CD4-positive, CD25-positive, alpha-beta regulatory T cell (primary cell): Measurements from ENCODE around the gene MALAT1. TPM values are rescaled to one million over a fixed set of nuclear protein-coding genes. Genes with fewer than 3 reads are reported as not detected.

Experiments used
- ATAC-seq, 2 donors: fragments of 150-1000 bp; cut with Tn5 transposase; one replicate each; pipeline ENCODE4 v1.10.0; 2021; ENCODE audit warnings: low read depth in 2 of 2, moderate number of reproducible peaks in 2 of 2, moderate library complexity in 1 of 2
- DNase-seq, 3 donors: peaks; one replicate each; pipeline versions ENCODE4 v3.0.0 to v3.0.0-alpha.2; 2012 to 2022; ENCODE audit warnings: mixed read lengths in 1 of 3
- H3K27ac ChIP-seq: one replicate; pipeline ENCODE4 v1.7.0; 2013; ENCODE audit warnings: mild to moderate bottlenecking, low read length; ENCODE audit not compliant: insufficient read depth, poor library complexity, severe bottlenecking
- H3K27me3 ChIP-seq: one replicate; pipeline ENCODE4 v1.7.0; 2013; ENCODE audit warnings: low read length; ENCODE audit not compliant: control insufficient read depth, insufficient read depth
- H3K36me3 ChIP-seq: one replicate; pipeline ENCODE4 v1.7.0; 2013; ENCODE audit warnings: mild to moderate bottlenecking, low read length, moderate library complexity; ENCODE audit not compliant: control insufficient read depth, insufficient read depth
- H3K4me1 ChIP-seq: 2 replicates; pipeline ENCODE4 v1.7.0; 2013; ENCODE audit warnings: mild to moderate bottlenecking, low read length; ENCODE audit not compliant: insufficient read depth, control insufficient read depth, poor library complexity, severe bottlenecking
- H3K4me3 ChIP-seq: one replicate; pipeline ENCODE4 v1.7.0; 2013; ENCODE audit warnings: low read depth, mild to moderate bottlenecking, low read length, moderate library complexity
- H3K9me3 ChIP-seq, 2 experiments: 1 replicate in 1 of 2; 2 replicates in 1 of 2; pipeline ENCODE4 v1.7.0; 2013; ENCODE audit warnings: low read length in 2 of 2, mild to moderate bottlenecking in 1 of 2, moderate library complexity in 1 of 2; ENCODE audit not compliant: control insufficient read depth in 2 of 2
- H3K27ac Mint-ChIP-seq, 3 donors: one replicate each; pipeline ENCODE4 v1.8.0; 2020 to 2022; ENCODE audit warnings: mild to moderate bottlenecking in 3 of 3, mixed read lengths in 3 of 3, moderate library complexity in 2 of 3
- H3K27me3 Mint-ChIP-seq: one replicate; pipeline ENCODE4 v1.8.0; 2022; ENCODE audit warnings: mild to moderate bottlenecking, mixed read lengths
- H3K36me3 Mint-ChIP-seq: one replicate; pipeline ENCODE4 v1.8.0; 2020; ENCODE audit warnings: mixed read lengths
- H3K4me1 Mint-ChIP-seq, 4 donors: one replicate each; pipeline ENCODE4 v1.8.0; 2020 to 2022; ENCODE audit warnings: mixed read lengths in 4 of 4, mild to moderate bottlenecking in 1 of 4
- H3K4me3 Mint-ChIP-seq, 4 donors: one replicate each; pipeline ENCODE4 v1.8.0; 2020 to 2022; ENCODE audit warnings: mild to moderate bottlenecking in 4 of 4, mixed read lengths in 4 of 4, moderate library complexity in 3 of 4
- H3K9me3 Mint-ChIP-seq, 7 donors: one replicate each; pipeline ENCODE4 v1.8.0; 2020 to 2022; ENCODE audit warnings: mixed read lengths in 7 of 7, mild to moderate bottlenecking in 3 of 7, moderate library complexity in 2 of 7
- polyA plus RNA-seq, 4 donors: library from polyadenylated mRNA; unstranded; fragments of 300-500 nt; fragmentation: Illumina TruSeq; gene quantifications; one replicate each; pipeline ENCODE4 v1.2.3, GENCODE V29; 2021
- total RNA-seq: library from RNA; stranded (reverse); gene quantifications from one replicate; pipeline ENCODE4 v1.2.3, GENCODE V29; 2022

The MALAT1 gene
- total and polyA plus RNA-seq, 5 donors from 2014 or later: 2,329 to 36,047 (median 3,054) TPM

DNA sequence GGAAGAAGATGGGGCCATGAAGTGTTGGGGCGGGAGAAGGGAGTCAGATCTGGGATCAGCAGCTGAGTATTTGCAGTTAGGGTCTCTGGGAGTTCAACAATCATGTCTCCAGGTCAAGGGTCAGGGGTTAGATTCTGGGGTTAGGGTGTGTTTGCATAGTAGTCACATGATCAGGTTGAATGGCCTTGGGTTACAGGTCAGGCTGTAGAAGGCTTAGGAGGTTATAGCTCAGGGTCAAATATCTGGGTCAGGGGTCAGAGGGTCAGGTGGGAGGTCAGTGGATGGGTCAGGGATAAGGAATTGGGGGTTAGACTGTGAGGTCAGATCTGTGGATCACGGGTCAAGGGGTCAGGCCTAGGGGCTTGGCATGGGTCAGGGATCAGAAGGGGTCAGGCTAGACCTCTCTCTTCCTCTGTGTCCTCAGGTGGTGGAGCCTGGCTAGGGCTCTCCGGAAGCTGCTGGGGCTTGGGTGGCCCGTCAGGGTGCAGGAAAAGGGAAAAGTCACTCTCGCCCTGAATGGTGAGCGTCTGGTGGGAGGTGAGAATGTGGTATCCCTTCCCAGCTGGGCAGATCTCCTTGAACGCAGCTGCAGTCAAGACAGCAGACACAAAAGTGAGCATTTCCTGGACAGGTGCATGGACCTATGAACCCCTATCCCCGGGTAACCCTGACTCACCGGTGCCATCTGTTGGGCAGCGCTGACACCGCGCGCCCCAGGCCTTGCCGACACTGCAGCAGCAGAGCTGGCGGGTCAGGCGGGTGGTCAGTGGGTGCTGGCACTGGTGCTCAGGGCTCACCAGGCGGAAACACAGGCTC is 52.9 kb downstream of the MALAT1 start:
- H3K4me1 Mint-ChIP-seq: peaks cover 6 to 83% (median 59%) of the 10 kb centered on the region in 4 donors
- Histone ChIP-seq H3K27me3 (no peaks in the 10 kb centered on the region), H3K4me3 (no peak overlapping the region), H3K9me3 (no peaks in the 10 kb centered on the region), H3K36me3 (no peaks in the 10 kb centered on the region), H3K4me1 (peaks cover 74% of the 10 kb centered on the region), H3K27ac (no peak overlapping the region)
- no peaks in the 10 kb centered on the region for H3K9me3 Mint-ChIP-seq
- peaks cover 17% of the 10 kb centered on the region for H3K36me3 Mint-ChIP-seq
- peak overlapping the region; percentile 49 to 86 (median 75) for H3K4me3 Mint-ChIP-seq
- no peaks in the 10 kb centered on the region for H3K27me3 Mint-ChIP-seq
- ATAC-seq: peak; percentile 62 to 68
- peak overlapping the region in 2 of 3 donors; percentile 91 to 95 for H3K27ac Mint-ChIP-seq
- peak; percentile 57 to 83 (median 68) for DNase-seq

GRCh38 chr11:65552388-65552951 is 53.6 kb downstream of the MALAT1 start:
- Histone ChIP-seq H3K27ac (peak overlapping the region; percentile 61), H3K4me1 (peaks cover 74% of the 10 kb centered on the region), H3K36me3 (no peaks in the 10 kb centered on the region), H3K4me3 (no peak overlapping the region), H3K27me3 (no peaks in the 10 kb centered on the region), H3K9me3 (no peaks in the 10 kb centered on the region)
- Mint-ChIP-seq H3K4me1 (peaks cover 6 to 83% (median 59%) of the 10 kb centered on the region in 4 donors), H3K27me3 (no peaks in the 10 kb centered on the region), H3K4me3 (peak overlapping the region; percentile 49 to 86 (median 75)), H3K9me3 (no peaks in the 10 kb centered on the region), H3K27ac (peak overlapping the region; percentile 10 to 95 (median 91)), H3K36me3 (peaks cover 17% of the 10 kb centered on the region)
- DNase-seq (no peak), ATAC-seq (no peak)

DNA sequence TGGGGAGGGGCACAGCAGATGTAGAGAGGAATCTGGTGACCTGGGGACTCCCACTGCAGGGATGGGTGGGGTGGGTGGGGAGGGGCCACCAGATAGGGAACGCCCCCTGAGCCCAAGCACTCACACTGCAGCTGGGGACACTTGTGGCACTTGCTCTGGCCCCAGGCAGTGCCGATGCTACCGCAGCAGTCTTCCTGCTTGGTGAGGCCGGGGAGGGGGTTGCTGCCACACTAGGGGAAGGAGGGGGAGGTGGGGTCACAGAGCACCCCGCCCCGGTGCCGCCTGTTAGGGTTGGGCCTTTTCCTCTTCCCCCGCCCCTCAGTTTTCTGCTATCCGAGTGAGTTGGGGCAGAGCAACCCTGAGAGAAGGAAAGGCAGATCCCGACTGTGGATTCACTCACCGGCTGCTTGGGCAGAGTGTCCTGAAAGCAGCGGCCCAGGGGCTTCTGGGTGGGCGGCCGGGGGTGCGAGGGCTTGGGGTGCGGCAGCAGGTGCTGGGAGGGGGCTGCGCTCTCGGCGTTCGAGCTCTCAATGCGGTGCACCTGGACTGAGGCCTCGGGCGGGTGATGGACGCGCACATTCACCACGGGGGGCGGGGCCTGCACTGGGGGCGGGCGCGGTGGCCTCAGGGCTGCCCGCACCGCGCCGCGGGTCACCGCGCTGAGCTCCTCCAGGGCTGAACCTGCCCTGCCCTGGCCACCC is 54.6 kb downstream of the MALAT1 start:
- Histone ChIP-seq H3K9me3 (no peaks in the 10 kb centered on the region), H3K27ac (peak overlapping the region; percentile 61), H3K4me1 (peaks cover 65% of the 10 kb centered on the region), H3K27me3 (no peaks in the 10 kb centered on the region), H3K36me3 (no peaks in the 10 kb centered on the region), H3K4me3 (no peak overlapping the region)
- DNase-seq (peak; percentile 68 to 92 (median 81)), ATAC-seq (peak; percentile 62 to 73)
- Mint-ChIP-seq H3K4me3 (peak overlapping the region in 3 of 4 donors; percentile 60 to 76 (median 76)), H3K9me3 (no peaks in the 10 kb centered on the region), H3K27me3 (no peaks in the 10 kb centered on the region), H3K36me3 (peaks cover 17% of the 10 kb centered on the region), H3K27ac (peak overlapping the region in 2 of 3 donors; percentile 26 to 95), H3K4me1 (peaks cover 6 to 74% (median 52%) of the 10 kb centered on the region in 4 donors)

DNA sequence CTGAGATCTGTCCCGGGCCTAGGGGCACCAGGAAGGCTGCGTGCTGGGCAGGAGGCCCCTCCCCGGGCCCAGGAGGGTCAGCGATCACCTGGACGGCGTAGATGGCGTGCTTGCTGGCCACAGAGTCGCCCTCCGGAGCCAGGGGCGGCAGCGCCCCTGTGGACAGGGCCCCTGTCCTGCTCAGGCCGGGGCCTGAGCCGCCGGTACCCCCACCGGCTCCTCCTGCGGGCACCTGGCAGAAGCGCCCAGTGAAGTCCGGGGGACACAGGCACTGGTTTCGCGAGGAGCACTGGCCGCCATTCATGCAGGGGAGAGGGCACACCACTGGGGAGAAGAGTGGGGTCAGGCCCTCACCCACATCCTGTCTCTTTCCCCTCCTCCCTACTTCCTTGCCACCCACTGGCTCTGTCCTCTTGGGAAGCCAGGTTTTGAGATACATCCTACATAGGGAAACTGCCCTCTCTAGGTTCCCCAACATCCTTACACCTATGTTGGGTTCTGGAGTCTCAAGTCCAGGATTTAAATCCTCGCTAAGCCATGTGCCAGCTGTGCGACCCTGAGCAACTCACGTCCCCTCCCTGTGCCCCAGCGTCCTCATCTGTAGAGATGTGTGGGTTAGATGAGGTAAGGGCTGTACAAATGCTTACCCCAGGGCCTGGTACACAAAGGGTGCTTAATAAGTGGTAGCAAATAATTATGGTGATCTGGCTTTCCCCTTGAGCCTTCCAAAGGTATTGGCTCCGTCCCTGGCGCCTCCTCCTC is 55.4 kb downstream of the MALAT1 start:
- Mint-ChIP-seq H3K4me1 (peaks cover 6 to 69% (median 47%) of the 10 kb centered on the region in 4 donors), H3K36me3 (peaks cover 15% of the 10 kb centered on the region), H3K27me3 (no peaks in the 10 kb centered on the region), H3K9me3 (no peaks in the 10 kb centered on the region), H3K27ac (peak overlapping the region; percentile 91 to 97 (median 97)), H3K4me3 (peak overlapping the region; percentile 74 to 89 (median 86))
- H3K4me1 ChIP-seq: peaks cover 68% of the 10 kb centered on the region
- H3K36me3 ChIP-seq: no peaks in the 10 kb centered on the region
- DNase-seq (peak in 1 of 3 donors; percentile 52), ATAC-seq (no peak)
- H3K4me3 ChIP-seq: no peak overlapping the region
- peak overlapping the region; percentile 61 for H3K27ac ChIP-seq
- no peaks in the 10 kb centered on the region for H3K27me3 ChIP-seq
- no peaks in the 10 kb centered on the region for H3K9me3 ChIP-seq

GRCh38 chr11:65554842-65555430 is 56.1 kb downstream of the MALAT1 start:
- Mint-ChIP-seq H3K27ac (peak overlapping the region; percentile 91 to 97 (median 97)), H3K4me1 (peaks cover 6 to 70% (median 47%) of the 10 kb centered on the region in 4 donors), H3K9me3 (no peaks in the 10 kb centered on the region), H3K36me3 (peaks cover 14% of the 10 kb centered on the region), H3K4me3 (peak overlapping the region; percentile 74 to 89 (median 86)), H3K27me3 (no peaks in the 10 kb centered on the region)
- H3K9me3 ChIP-seq: no peaks in the 10 kb centered on the region
- H3K4me1 ChIP-seq: peaks cover 69% of the 10 kb centered on the region
- peak overlapping the region; percentile 61 for H3K27ac ChIP-seq
- H3K27me3 ChIP-seq: no peaks in the 10 kb centered on the region
- H3K36me3 ChIP-seq: no peaks in the 10 kb centered on the region
- no peak overlapping the region for H3K4me3 ChIP-seq
- no peak for DNase-seq
- no peak for ATAC-seq

DNA sequence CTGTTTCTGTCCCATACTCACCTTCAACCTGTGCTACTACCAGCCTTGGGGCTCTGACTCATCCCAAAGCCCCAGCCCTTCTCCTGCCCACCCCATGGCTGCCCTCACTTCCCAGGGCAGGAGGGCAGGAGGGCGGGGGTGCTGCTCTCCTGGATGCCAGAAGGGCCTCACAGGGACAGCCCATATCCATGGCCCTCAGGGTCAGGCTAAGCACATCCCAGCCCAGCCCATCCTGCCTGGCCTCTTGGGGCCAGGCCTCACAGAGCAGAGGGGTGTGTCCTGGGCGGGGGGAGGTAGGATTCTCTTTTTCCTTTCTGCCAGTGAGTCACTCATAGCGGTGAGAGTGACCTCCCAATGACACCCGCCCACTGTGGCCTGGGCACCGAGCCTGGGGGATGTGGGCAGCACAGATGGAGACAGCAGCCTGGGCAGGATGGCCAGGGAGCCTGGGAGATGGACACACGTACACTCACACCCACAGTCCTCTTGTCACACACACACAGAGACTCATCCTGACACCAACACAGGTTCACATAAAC is 56.9 kb downstream of the MALAT1 start:
- peaks cover 69% of the 10 kb centered on the region for H3K4me1 ChIP-seq
- DNase-seq: no peak

More for the DNA sequence above, 56.9 kb downstream of the MALAT1 start:
- Mint-ChIP-seq H3K4me1 (peaks cover 6 to 76% (median 51%) of the 10 kb centered on the region in 4 donors), H3K9me3 (peaks cover 0 to 2% (median 0%) of the 10 kb centered on the region in 7 donors), H3K27me3 (no peaks in the 10 kb centered on the region), H3K4me3 (peak overlapping the region; percentile 89 to 93 (median 92)), H3K36me3 (peaks cover 14% of the 10 kb centered on the region), H3K27ac (peak overlapping the region; percentile 94 to 97 (median 94))
- H3K27me3 ChIP-seq: no peaks in the 10 kb centered on the region
- H3K27ac ChIP-seq: peak overlapping the region; percentile 61
- no peaks in the 10 kb centered on the region for H3K36me3 ChIP-seq
- no peak overlapping the region for H3K4me3 ChIP-seq
- ATAC-seq: no peak
- H3K9me3 ChIP-seq: no peaks in the 10 kb centered on the region
